GM12873 (cell line): ENCODE data around the gene NT5DC4.

Experiments used
- CTCF ChIP-seq: IDR thresholded peaks from 2 replicates; pipeline ENCODE4 v1.5.1; 2012; ENCODE audit warnings: low read depth, mild to moderate bottlenecking, moderate library complexity, low read length, control low read depth; ENCODE audit not compliant: insufficient read depth; ENCODE audit errors: missing control alignments

Gene NT5DC4

GRCh38 chr2:112699984-112700667, 20.7 kb upstream of the NT5DC4 start:
- TF ChIP-seq CTCF: no peak

- no peak for TF ChIP-seq CTCF
Observed at GRCh38 chr2:112701052-112701451, 19.8 kb upstream of the NT5DC4 start.

GRCh38 chr2:112703684-112704083, 17.1 kb upstream of the NT5DC4 start:
- no peak for TF ChIP-seq CTCF

GRCh38 chr2:112705575-112705974, 15.2 kb upstream of the NT5DC4 start:
- TF ChIP-seq CTCF: no peak

- no peak for TF ChIP-seq CTCF
Observed at GRCh38 chr2:112706170-112706664, 14.6 kb upstream of the NT5DC4 start.

GRCh38 chr2:112708968-112709367, 11.9 kb upstream of the NT5DC4 start:
- no peak for TF ChIP-seq CTCF

- TF ChIP-seq CTCF: no peak
Observed at GRCh38 chr2:112709703-112710102, 11.1 kb upstream of the NT5DC4 start.
